Measurements from ENCODE around the gene COPG1. TPM values are rescaled to one million over a fixed set of nuclear protein-coding genes. Genes with fewer than 3 reads are reported as not detected.

Gene COPG1
- polyA plus RNA-seq, 1 of the 3 experiments (the other 2 are of a cell fraction): 114 TPM

GRCh38 chr3:129278439-129278965 is 29.1 kb downstream of the COPG1 start, which contains the start of gene HMCES (continued):
- 0 out of 2 replicates have a peak, but pooled peaks have one; percentile 65 for TF ChIP-seq YY1 (IDR thresholded peaks at IDR 0.05; ENCODE audit: low read depth)
- TF ChIP-seq RAD21 (IDR thresholded peaks at IDR 0.05; ENCODE audit: low read length): no peak
- no peak for TF ChIP-seq USF1 (IDR thresholded peaks at IDR 0.05; ENCODE audit: borderline replicate concordance, low read depth)

- H3K4me2 ChIP-seq: peak overlapping the region; percentile 88
- peak overlapping the region; percentile 79 to 84 for H3K4me3 ChIP-seq (ENCODE audit: low read depth in 2 of 2, low read length in 1 of 2)
- no peaks in the 10 kb centered on the region for H4K20me1 ChIP-seq (ENCODE audit: insufficient read depth)
- no peaks in the 10 kb centered on the region for H3K9me2 ChIP-seq
- no peaks in the 10 kb centered on the region; the same call in 1 of the 2 replicates for H3K9me3 ChIP-seq
- peaks cover 36% of the 10 kb centered on the region for H3K79me2 ChIP-seq (ENCODE audit: insufficient read depth)
- H2AFZ ChIP-seq (ENCODE audit: low read depth): peak overlapping the region; percentile 85
- peak; percentile 72 for DNase-seq
- ChIA-PET POLR2A (interaction anchor here (0.7 to 2.5 kb wide), 3 partner anchors 36 to 96 kb away, joined by 3 to 25 read pairs (median 4); partner anchors contain the start of gene CNBP), CTCF (interaction anchor here (0.8 to 2.6 kb wide), 7 partner anchors 10 to 308 kb away, joined by 3 to 9 read pairs (median 3); a partner anchor contains a TSS)
- TF ChIP-seq CHD2 (IDR thresholded peaks at IDR 0.05; ENCODE audit: low read length, partially characterized antibody) (peak; percentile 88), PBX3 (IDR thresholded peaks at IDR 0.05) (peak; percentile 54), TEAD4 (IDR thresholded peaks at IDR 0.05; ENCODE audit: borderline replicate concordance, insufficient read depth) (no peak), SIN3A (IDR thresholded peaks at IDR 0.05; ENCODE audit: borderline replicate concordance, low read depth, low read length) (peak; percentile 75; the same call in 1 of the 2 replicates), TAF1 (IDR thresholded peaks at IDR 0.05; ENCODE audit: borderline replicate concordance, low read depth, low read length) (no peak), YY1 (IDR thresholded peaks at IDR 0.05; ENCODE audit: low read depth) (no peak), REST (IDR thresholded peaks at IDR 0.05; ENCODE audit: low read depth, low read length) (no peak), ZBTB33 (IDR thresholded peaks at IDR 0.05; ENCODE audit: borderline replicate concordance, low read depth) (peak; percentile 65; the same call in 1 of the 2 replicates), RCOR1 (IDR thresholded peaks at IDR 0.05; ENCODE audit: low read length) (0 out of 2 replicates have a peak, but pooled peaks have one; percentile 21), JUND (IDR thresholded peaks at IDR 0.05) (no peak)
- peak overlapping the region; percentile 77 to 87 for H3K27ac ChIP-seq (ENCODE audit: low read depth in 2 of 2, low read length in 1 of 2)
- H3K27me3 ChIP-seq (ENCODE audit: insufficient read depth): no peaks in the 10 kb centered on the region
- H3K36me3 ChIP-seq (replicated peaks in 1 of 2; ENCODE audit: control insufficient read depth in 1 of 2, insufficient read depth in 2 of 2, low read length in 1 of 2): peaks cover 14 to 34% of the 10 kb centered on the region in 2 experiments
- 2% methylated on average over 43 of the region's 82 CpGs for WGBS (ENCODE audit: low lambda C conversion rate)
- peaks cover 11 to 14% of the 10 kb centered on the region in 2 experiments; a peak in 2 of 4 replicates for H3K4me1 ChIP-seq (ENCODE audit: control insufficient read depth in 1 of 2, insufficient read depth in 2 of 2, low read depth in 1 of 2, low read length in 1 of 2)
- H3K9ac ChIP-seq: peak overlapping the region; percentile 83
- peaks cover 32% of the 10 kb centered on the region for H3F3A ChIP-seq (replicated peaks; ENCODE audit: insufficient read depth)
These were observed 29.8 kb downstream of the COPG1 start for GRCh38 chr3:129278966-129279906.
